Memory B cell (primary cell): ENCODE measurements around the gene TALDO1.
A peak's percentile ranks its signal among the peaks of the same experiment; 100 is the strongest.

Experiments used
- ATAC-seq: fragments of 150-1000 bp; cut with Tn5 transposase; 2 replicates; pipeline ENCODE4 v1.10.0; 2021; ENCODE audit warnings: low read depth, mild to moderate bottlenecking, moderate library complexity
- DNase-seq, 2 donors: peaks; one replicate each; pipeline ENCODE4 v3.0.0; 2022; ENCODE audit warnings: low spot score in 2 of 2
- H3K27ac Mint-ChIP-seq: one replicate; pipeline ENCODE4 v1.8.0; 2022; ENCODE audit warnings: mild to moderate bottlenecking, moderate library complexity, mixed read lengths
- H3K27me3 Mint-ChIP-seq: one replicate; pipeline ENCODE4 v1.8.0; 2022; ENCODE audit warnings: mixed read lengths
- H3K36me3 Mint-ChIP-seq: one replicate; pipeline ENCODE4 v1.8.0; 2022; ENCODE audit warnings: mild to moderate bottlenecking, mixed read lengths
- H3K4me1 Mint-ChIP-seq: one replicate; pipeline ENCODE4 v1.8.0; 2022; ENCODE audit warnings: mixed read lengths
- H3K4me3 Mint-ChIP-seq: one replicate; pipeline ENCODE4 v1.8.0; 2022; ENCODE audit warnings: mild to moderate bottlenecking, moderate library complexity, mixed read lengths
- H3K9me3 Mint-ChIP-seq: one replicate; pipeline ENCODE4 v1.8.0; 2022; ENCODE audit warnings: mixed read lengths

Gene TALDO1

GRCh38 chr11:706439-706956 lies 40.8 kb upstream of the TALDO1 start:
- Mint-ChIP-seq H3K27me3 (peaks cover 19% of the 10 kb centered on the region), H3K4me1 (peaks cover 19% of the 10 kb centered on the region), H3K4me3 (peak overlapping the region; percentile 21), H3K36me3 (peaks cover 2% of the 10 kb centered on the region), H3K9me3 (no peaks in the 10 kb centered on the region), H3K27ac (no peak overlapping the region)
- peak in 1 of 2 donors; percentile 25 for DNase-seq
- ATAC-seq: no peak

- Mint-ChIP-seq H3K27me3 (peaks cover 19% of the 10 kb centered on the region), H3K27ac (no peak overlapping the region), H3K4me1 (peaks cover 19% of the 10 kb centered on the region), H3K9me3 (no peaks in the 10 kb centered on the region), H3K36me3 (peaks cover 2% of the 10 kb centered on the region), H3K4me3 (peak overlapping the region; percentile 43)
- ATAC-seq (no peak), DNase-seq (peak in 1 of 2 donors; percentile 23)
These were observed 40.1 kb upstream of the TALDO1 start for GRCh38 chr11:706957-707816.

GRCh38 chr11:707817-708420 lies 39.3 kb upstream of the TALDO1 start:
- Mint-ChIP-seq H3K27ac (no peak overlapping the region), H3K36me3 (peaks cover 2% of the 10 kb centered on the region), H3K4me3 (peak overlapping the region; percentile 11), H3K9me3 (no peaks in the 10 kb centered on the region), H3K27me3 (peaks cover 19% of the 10 kb centered on the region), H3K4me1 (peaks cover 19% of the 10 kb centered on the region)
- DNase-seq (peak in 1 of 2 donors; percentile 13), ATAC-seq (no peak)

- DNase-seq: no peak
- Mint-ChIP-seq H3K27ac (no peak overlapping the region), H3K27me3 (peaks cover 21% of the 10 kb centered on the region), H3K9me3 (no peaks in the 10 kb centered on the region), H3K4me3 (no peak overlapping the region), H3K36me3 (peaks cover 2% of the 10 kb centered on the region), H3K4me1 (peaks cover 19% of the 10 kb centered on the region)
- ATAC-seq: no peak
These were observed 38.8 kb upstream of the TALDO1 start for GRCh38 chr11:708511-708910.

GRCh38 chr11:709109-709997 lies 37.9 kb upstream of the TALDO1 start:
- ATAC-seq (no peak), DNase-seq (no peak)
- Mint-ChIP-seq H3K4me1 (peaks cover 19% of the 10 kb centered on the region), H3K9me3 (no peaks in the 10 kb centered on the region), H3K36me3 (no peaks in the 10 kb centered on the region), H3K27me3 (peaks cover 23% of the 10 kb centered on the region), H3K27ac (no peak overlapping the region), H3K4me3 (no peak overlapping the region)

GRCh38 chr11:714436-714835 lies 32.8 kb upstream of the TALDO1 start:
- Mint-ChIP-seq H3K36me3 (peaks cover 3% of the 10 kb centered on the region), H3K27ac (no peak overlapping the region), H3K4me3 (no peak overlapping the region), H3K27me3 (peaks cover 23% of the 10 kb centered on the region), H3K9me3 (peaks cover 5% of the 10 kb centered on the region), H3K4me1 (peaks cover 9% of the 10 kb centered on the region)
- ATAC-seq (no peak), DNase-seq (no peak)

GRCh38 chr11:719214-720016 lies 27.8 kb upstream of the TALDO1 start:
- ATAC-seq (no peak), DNase-seq (peak in 1 of 2 donors; percentile 15)
- Mint-ChIP-seq H3K36me3 (peaks cover 3% of the 10 kb centered on the region), H3K9me3 (peaks cover 5% of the 10 kb centered on the region), H3K4me1 (peaks cover 11% of the 10 kb centered on the region), H3K27ac (no peak overlapping the region), H3K4me3 (peak overlapping the region; percentile 56), H3K27me3 (peaks cover 11% of the 10 kb centered on the region)

GRCh38 chr11:720017-720641 lies 27.1 kb upstream of the TALDO1 start:
- DNase-seq: peak in 1 of 2 donors; percentile 15
- peaks cover 2% of the 10 kb centered on the region for H3K9me3 Mint-ChIP-seq
- no peaks in the 10 kb centered on the region for H3K36me3 Mint-ChIP-seq
- no peak overlapping the region for H3K27ac Mint-ChIP-seq
- peaks cover 11% of the 10 kb centered on the region for H3K4me1 Mint-ChIP-seq
- ATAC-seq: no peak
- peaks cover 9% of the 10 kb centered on the region for H3K27me3 Mint-ChIP-seq
- H3K4me3 Mint-ChIP-seq: peak overlapping the region; percentile 37

GRCh38 chr11:720642-721246 lies 26.5 kb upstream of the TALDO1 start:
- Mint-ChIP-seq H3K4me3 (peak overlapping the region; percentile 83), H3K4me1 (peaks cover 13% of the 10 kb centered on the region), H3K27ac (no peak overlapping the region), H3K36me3 (no peaks in the 10 kb centered on the region), H3K9me3 (no peaks in the 10 kb centered on the region), H3K27me3 (peaks cover 6% of the 10 kb centered on the region)
- peak in 1 of 2 donors; percentile 76 for DNase-seq
- no peak for ATAC-seq

- Mint-ChIP-seq H3K4me3 (peak overlapping the region; percentile 83), H3K9me3 (no peaks in the 10 kb centered on the region), H3K4me1 (peaks cover 13% of the 10 kb centered on the region), H3K36me3 (no peaks in the 10 kb centered on the region), H3K27ac (no peak overlapping the region), H3K27me3 (peaks cover 6% of the 10 kb centered on the region)
- ATAC-seq: peak; percentile 62
- DNase-seq: peak; percentile 55 to 56
These were observed 26.0 kb upstream of the TALDO1 start for GRCh38 chr11:721247-721740.

GRCh38 chr11:721741-722345 lies 25.4 kb upstream of the TALDO1 start:
- peaks cover 6% of the 10 kb centered on the region for H3K27me3 Mint-ChIP-seq
- ATAC-seq (peak; percentile 87), DNase-seq (peak; percentile 72 to 73)
- H3K4me3 Mint-ChIP-seq: peak overlapping the region; percentile 83
- H3K27ac Mint-ChIP-seq: no peak overlapping the region
- H3K4me1 Mint-ChIP-seq: peaks cover 16% of the 10 kb centered on the region
- no peaks in the 10 kb centered on the region for H3K36me3 Mint-ChIP-seq
- H3K9me3 Mint-ChIP-seq: no peaks in the 10 kb centered on the region

- Mint-ChIP-seq H3K36me3 (no peaks in the 10 kb centered on the region), H3K27me3 (peaks cover 6% of the 10 kb centered on the region), H3K9me3 (no peaks in the 10 kb centered on the region), H3K27ac (no peak overlapping the region), H3K4me1 (peaks cover 16% of the 10 kb centered on the region), H3K4me3 (peak overlapping the region; percentile 83)
- ATAC-seq (no peak), DNase-seq (no peak)
These were observed 24.9 kb upstream of the TALDO1 start for GRCh38 chr11:722346-722811.
